ENCODE results near the gene IQGAP2.

The IQGAP2 gene

DNA sequence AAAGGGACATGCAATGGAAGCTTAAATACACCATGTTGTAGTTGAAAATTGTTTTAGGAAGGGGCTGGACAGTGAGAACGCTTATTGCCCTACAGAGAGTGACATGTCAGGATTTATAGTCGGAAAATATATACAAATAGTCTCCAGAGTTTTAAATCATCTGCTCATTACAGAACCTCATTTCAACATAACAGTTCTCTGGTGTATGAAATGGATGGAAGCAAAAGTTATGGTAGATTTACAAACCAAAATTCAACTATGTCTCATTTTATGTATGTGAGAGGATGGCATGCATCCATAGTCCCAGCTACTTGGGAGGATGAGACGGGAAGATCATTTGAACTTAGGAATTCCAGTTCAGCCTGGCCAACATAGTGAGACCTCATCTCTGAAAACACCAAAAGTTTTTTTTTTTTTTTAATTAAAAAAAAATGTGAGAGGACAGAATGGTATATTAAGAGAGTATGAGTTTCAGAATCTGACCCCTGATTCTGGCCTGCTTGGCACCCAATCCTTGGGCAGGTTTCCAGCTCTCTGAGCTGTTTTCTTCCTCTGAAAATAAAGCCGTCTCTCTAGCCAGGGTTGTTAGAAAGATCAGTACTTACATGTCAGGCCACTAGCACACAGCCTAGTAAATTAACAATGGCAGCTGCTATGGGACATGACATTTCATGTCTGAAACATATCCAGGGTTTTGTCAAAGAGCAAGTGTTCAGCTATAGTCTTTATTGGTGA is 40.1 kb downstream of the IQGAP2 start:
- Histone ChIP-seq H3F3A (ENCODE audit: control insufficient read depth, insufficient read depth) (no peaks in the 10 kb centered on the region), H4K20me1 (ENCODE audit: control insufficient read depth, insufficient read depth, low read depth, low read length) (no peaks in the 10 kb centered on the region), H3K79me2 (ENCODE audit: control insufficient read depth, low read length) (peaks cover 38% of the 10 kb centered on the region), H3K27ac (ENCODE audit: low read depth, low read length) (no peak overlapping the region), H3K9me3 (ENCODE audit: control insufficient read depth, insufficient read depth, low read length) (peaks cover 9% of the 10 kb centered on the region), H3K27me3 (ENCODE audit: control insufficient read depth, low read length) (no peaks in the 10 kb centered on the region), H3K4me3 (ENCODE audit: low read length) (no peak overlapping the region), H3K4me1 (ENCODE audit: control insufficient read depth, low read length) (no peaks in the 10 kb centered on the region), H3K4me2 (ENCODE audit: low read length) (no peak overlapping the region), H3K36me3 (ENCODE audit: control insufficient read depth, low read length) (peaks cover 5% of the 10 kb centered on the region; the same call in 1 of the 2 replicates), H3K9me2 (replicated peaks; ENCODE audit: control insufficient read depth, low read length) (no peaks in the 10 kb centered on the region)
- TF ChIP-seq, protein P1, sequence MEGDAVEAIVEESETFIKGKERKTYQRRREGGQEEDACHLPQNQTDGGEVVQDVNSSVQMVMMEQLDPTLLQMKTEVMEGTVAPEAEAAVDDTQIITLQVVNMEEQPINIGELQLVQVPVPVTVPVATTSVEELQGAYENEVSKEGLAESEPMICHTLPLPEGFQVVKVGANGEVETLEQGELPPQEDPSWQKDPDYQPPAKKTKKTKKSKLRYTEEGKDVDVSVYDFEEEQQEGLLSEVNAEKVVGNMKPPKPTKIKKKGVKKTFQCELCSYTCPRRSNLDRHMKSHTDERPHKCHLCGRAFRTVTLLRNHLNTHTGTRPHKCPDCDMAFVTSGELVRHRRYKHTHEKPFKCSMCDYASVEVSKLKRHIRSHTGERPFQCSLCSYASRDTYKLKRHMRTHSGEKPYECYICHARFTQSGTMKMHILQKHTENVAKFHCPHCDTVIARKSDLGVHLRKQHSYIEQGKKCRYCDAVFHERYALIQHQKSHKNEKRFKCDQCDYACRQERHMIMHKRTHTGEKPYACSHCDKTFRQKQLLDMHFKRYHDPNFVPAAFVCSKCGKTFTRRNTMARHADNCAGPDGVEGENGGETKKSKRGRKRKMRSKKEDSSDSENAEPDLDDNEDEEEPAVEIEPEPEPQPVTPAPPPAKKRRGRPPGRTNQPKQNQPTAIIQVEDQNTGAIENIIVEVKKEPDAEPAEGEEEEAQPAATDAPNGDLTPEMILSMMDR (IDR thresholded peaks at IDR 0.05; ENCODE audit: low read depth, low read length, poor library complexity, severe bottlenecking) = no peak
- TF ChIP-seq EZH2phosphoT487 (IDR thresholded peaks at IDR 0.05; ENCODE audit: borderline replicate concordance, low read length) = no peak

DNA sequence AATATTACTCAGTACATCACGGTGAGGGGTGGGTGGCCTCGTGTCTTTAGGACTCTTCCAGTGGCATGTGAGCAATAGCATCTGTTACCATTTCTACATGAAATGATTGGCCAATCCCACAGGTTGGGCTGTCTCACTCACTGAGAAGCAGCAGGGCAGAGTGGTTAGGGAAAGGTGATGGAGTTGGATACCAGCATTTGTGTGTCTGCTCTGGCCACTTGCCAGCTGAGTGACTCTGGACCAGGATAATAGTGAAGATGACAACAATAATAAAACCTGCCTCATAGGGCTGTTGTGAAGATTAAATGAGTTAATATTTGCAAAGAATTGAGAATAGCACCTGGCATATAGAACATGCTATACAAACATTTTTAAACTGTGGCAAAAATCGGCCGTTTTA is 42.0 kb downstream of the IQGAP2 start:
- Histone ChIP-seq H3K9me3 (ENCODE audit: control insufficient read depth, insufficient read depth, low read length) (no peaks in the 10 kb centered on the region), H3K27ac (ENCODE audit: low read depth, low read length) (no peak overlapping the region), H3F3A (ENCODE audit: control insufficient read depth, insufficient read depth) (no peaks in the 10 kb centered on the region), H3K9me2 (replicated peaks; ENCODE audit: control insufficient read depth, low read length) (no peaks in the 10 kb centered on the region), H3K36me3 (ENCODE audit: control insufficient read depth, low read length) (peaks cover 10% of the 10 kb centered on the region; the same call in 1 of the 2 replicates), H3K4me3 (ENCODE audit: low read length) (no peak overlapping the region), H3K79me2 (ENCODE audit: control insufficient read depth, low read length) (peaks cover 20% of the 10 kb centered on the region), H3K27me3 (ENCODE audit: control insufficient read depth, low read length) (no peaks in the 10 kb centered on the region), H3K4me2 (ENCODE audit: low read length) (no peak overlapping the region), H4K20me1 (ENCODE audit: control insufficient read depth, insufficient read depth, low read depth, low read length) (no peaks in the 10 kb centered on the region), H3K4me1 (ENCODE audit: control insufficient read depth, low read length) (0 out of 2 replicates have a peak, but pooled peaks cover 3% of the 10 kb centered on the region)
- TF ChIP-seq, protein P1 (IDR thresholded peaks at IDR 0.05; ENCODE audit: low read depth, low read length, poor library complexity, severe bottlenecking) = no peak
- no peak for TF ChIP-seq EZH2phosphoT487 (IDR thresholded peaks at IDR 0.05; ENCODE audit: borderline replicate concordance, low read length)

DNA sequence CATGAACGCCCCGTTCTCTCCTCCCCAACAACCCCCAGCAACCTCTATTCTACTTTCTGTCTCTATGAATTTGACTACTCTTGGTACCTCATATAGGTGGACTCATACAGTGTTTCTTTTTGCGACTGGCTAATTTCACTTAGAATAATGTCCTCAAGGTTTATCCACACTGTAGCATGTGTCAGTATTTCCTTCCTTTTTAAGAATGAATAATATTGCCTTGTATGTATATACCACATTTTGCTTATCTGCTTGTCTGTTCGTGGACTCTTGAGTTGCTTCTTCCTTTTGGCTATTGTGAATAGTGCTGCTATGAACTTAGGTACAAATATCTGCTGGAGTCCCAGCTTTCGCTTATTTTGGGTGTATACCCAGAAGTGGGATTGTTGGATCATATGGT is 42.7 kb downstream of the IQGAP2 start:
- peaks cover 16% of the 10 kb centered on the region for H3K79me2 ChIP-seq (ENCODE audit: control insufficient read depth, low read length)
- H3K36me3 ChIP-seq (ENCODE audit: control insufficient read depth, low read length) = peaks cover 13% of the 10 kb centered on the region
- no peaks in the 10 kb centered on the region for H3F3A ChIP-seq (ENCODE audit: control insufficient read depth, insufficient read depth)
- 0 out of 2 replicates have a peak, but pooled peaks cover 2% of the 10 kb centered on the region for H3K9me2 ChIP-seq (replicated peaks; ENCODE audit: control insufficient read depth, low read length)
- no peak overlapping the region for H3K4me2 ChIP-seq (ENCODE audit: low read length)
- TF ChIP-seq, protein P1 (IDR thresholded peaks at IDR 0.05; ENCODE audit: low read depth, low read length, poor library complexity, severe bottlenecking) = no peak
- no peak for TF ChIP-seq EZH2phosphoT487 (IDR thresholded peaks at IDR 0.05; ENCODE audit: borderline replicate concordance, low read length)
- 0 out of 2 replicates have a peak, but pooled peaks cover 5% of the 10 kb centered on the region for H3K4me1 ChIP-seq (ENCODE audit: control insufficient read depth, low read length)
- no peak overlapping the region for H3K27ac ChIP-seq (ENCODE audit: low read depth, low read length)
- no peak overlapping the region for H3K4me3 ChIP-seq (ENCODE audit: low read length)
- no peaks in the 10 kb centered on the region for H4K20me1 ChIP-seq (ENCODE audit: control insufficient read depth, insufficient read depth, low read depth, low read length)
- no peaks in the 10 kb centered on the region for H3K27me3 ChIP-seq (ENCODE audit: control insufficient read depth, low read length)
- H3K9me3 ChIP-seq (ENCODE audit: control insufficient read depth, insufficient read depth, low read length) = no peaks in the 10 kb centered on the region

Data from DOHH2 (cell line).